ENCODE results near the gene NDST3. TPM values are rescaled to one million over a fixed set of nuclear protein-coding genes. Genes with fewer than 3 reads are reported as not detected.

Gene NDST3
- polyA plus RNA-seq, 1 donor (not counting 4 experiments of a cell fraction or from before 2014, with no cell fraction given): not detected

GRCh38 chr4:118180776-118181175 is 146.5 kb downstream of the NDST3 start:
- no peak for FAIRE-seq

GRCh38 chr4:118190903-118191302 is 156.6 kb downstream of the NDST3 start:
- Histone ChIP-seq H3K9me3 (ENCODE audit: control insufficient read depth, low read depth, low read length) (no peaks in the 10 kb centered on the region), H3K27me3 (ENCODE audit: control insufficient read depth, extremely low read depth, insufficient read depth, low read length) (no peaks in the 10 kb centered on the region), H4K20me1 (ENCODE audit: control insufficient read depth, extremely low read depth, insufficient read depth, low read length) (no peaks in the 10 kb centered on the region), H2AFZ (ENCODE audit: control insufficient read depth, low read length) (no peak overlapping the region), H3K4me2 (ENCODE audit: control insufficient read depth, extremely low read depth, insufficient read depth, low read depth, low read length) (no peak overlapping the region), H3K79me2 (ENCODE audit: control insufficient read depth, insufficient read depth, low read length) (no peaks in the 10 kb centered on the region), H3K27ac (ENCODE audit: control insufficient read depth, insufficient read depth, low read length) (no peak overlapping the region), H3K9ac (ENCODE audit: control insufficient read depth, extremely low read depth, insufficient read depth, low read length) (no peak overlapping the region), H3K4me3 (ENCODE audit: control insufficient read depth in 2 of 3, extremely low read depth in 1 of 3, insufficient read depth in 2 of 3, low read depth in 1 of 3, low read length in 3 of 3) (no peak overlapping the region), H3K36me3 (ENCODE audit: control insufficient read depth in 2 of 2, extremely low read depth in 1 of 2, insufficient read depth in 2 of 2, low read length in 2 of 2) (no peaks in the 10 kb centered on the region), H3K9me1 (ENCODE audit: control insufficient read depth, extremely low read depth, insufficient read depth, low read length) (no peaks in the 10 kb centered on the region), H3K4me1 (ENCODE audit: control insufficient read depth, extremely low read depth, insufficient read depth, low read length) (no peaks in the 10 kb centered on the region)
- TF ChIP-seq EZH2 (IDR thresholded peaks at IDR 0.05; ENCODE audit: low read length) (no peak), CTCF (optimal IDR thresholded peaks at IDR 0.05 in 1 of 3, IDR thresholded peaks at IDR 0.05 in 1 of 3, conservative IDR thresholded peaks at IDR 0.05 in 1 of 3; ENCODE audit: extremely low read depth in 1 of 3, insufficient read depth in 2 of 3, low read length in 3 of 3) (no peak)
- dilution Hi-C loops (cut with MboI; ENCODE audit: extremely low pct_ligation_motif_present, low sequenced_read_pairs): no loop called here
- DNase-seq (ENCODE audit: low read depth, low spot score): no peak
- FAIRE-seq: no peak

More at GRCh38 chr4:118180776-118181175, 146.5 kb downstream of the NDST3 start:
- no peak overlapping the region for H3K4me2 ChIP-seq (ENCODE audit: control insufficient read depth, extremely low read depth, insufficient read depth, low read depth, low read length)
- no peaks in the 10 kb centered on the region for H3K9me1 ChIP-seq (ENCODE audit: control insufficient read depth, extremely low read depth, insufficient read depth, low read length)
- no peak overlapping the region for H3K4me3 ChIP-seq (ENCODE audit: control insufficient read depth in 2 of 3, extremely low read depth in 1 of 3, insufficient read depth in 2 of 3, low read depth in 1 of 3, low read length in 3 of 3)
- no peak overlapping the region for H3K27ac ChIP-seq (ENCODE audit: control insufficient read depth, insufficient read depth, low read length)
- no peaks in the 10 kb centered on the region for H3K9me3 ChIP-seq (ENCODE audit: control insufficient read depth, low read depth, low read length)
- TF ChIP-seq EZH2 (IDR thresholded peaks at IDR 0.05; ENCODE audit: low read length) (no peak), CTCF (optimal IDR thresholded peaks at IDR 0.05 in 1 of 3, IDR thresholded peaks at IDR 0.05 in 1 of 3, conservative IDR thresholded peaks at IDR 0.05 in 1 of 3; ENCODE audit: extremely low read depth in 1 of 3, insufficient read depth in 2 of 3, low read length in 3 of 3) (no peak)
- H3K9ac ChIP-seq (ENCODE audit: control insufficient read depth, extremely low read depth, insufficient read depth, low read length): no peak overlapping the region
- DNase-seq (ENCODE audit: low read depth, low spot score): no peak
- H3K79me2 ChIP-seq (ENCODE audit: control insufficient read depth, insufficient read depth, low read length): no peaks in the 10 kb centered on the region
- no peaks in the 10 kb centered on the region for H4K20me1 ChIP-seq (ENCODE audit: control insufficient read depth, extremely low read depth, insufficient read depth, low read length)
- H2AFZ ChIP-seq (ENCODE audit: control insufficient read depth, low read length): no peak overlapping the region
- H3K27me3 ChIP-seq (ENCODE audit: control insufficient read depth, extremely low read depth, insufficient read depth, low read length): no peaks in the 10 kb centered on the region
- H3K4me1 ChIP-seq (ENCODE audit: control insufficient read depth, extremely low read depth, insufficient read depth, low read length): no peaks in the 10 kb centered on the region
- dilution Hi-C loops (cut with MboI; ENCODE audit: extremely low pct_ligation_motif_present, low sequenced_read_pairs): no loop called here
- H3K36me3 ChIP-seq (ENCODE audit: control insufficient read depth in 2 of 2, extremely low read depth in 1 of 2, insufficient read depth in 2 of 2, low read length in 2 of 2): no peaks in the 10 kb centered on the region
